NT2/D1 (cell line): ENCODE results near the gene P2RX7.

Experiments used
- SUZ12 ChIP-seq: IDR thresholded peaks from 2 replicates; pipeline ENCODE4 v1.6.1; 2011; ENCODE audit not compliant: insufficient read length, insufficient read depth; ENCODE audit errors: extremely low read depth
- ZNF274 ChIP-seq: IDR thresholded peaks from 2 replicates; pipeline ENCODE4 v1.6.1; 2011; ENCODE audit warnings: mild to moderate bottlenecking, low read depth, low read length

- TF ChIP-seq ZNF274 (no peak), SUZ12 (no peak)
Measured at GRCh38 chr12:121135320-121135719, 2.6 kb downstream of the P2RX7 start.
